ENCODE measurements around the gene DGKB.

- no peak for TF ChIP-seq POLR2A (IDR thresholded peaks at IDR 0.05)
- no peak for TF ChIP-seq CTCF (IDR thresholded peaks at IDR 0.05)
These were observed 151.1 kb downstream of the DGKB start for GRCh38 chr7:14751461-14751860.

All from adrenal gland (tissue), 5 donors.